GM08714 (cell line): ENCODE results near the gene PITPNC1.
"Not testable (repeated sequence)": the region's sequence is repeated elsewhere in the genome, so short reads cannot be mapped to it uniquely, and the experiment has no call there.

Experiments
- H3K4me3 ChIP-seq: fragments of 200-500 bp; sonication (Bioruptor generic); 2 replicates; pipeline ENCODE4 v1.5.1; 2014; ENCODE audit warnings: mild to moderate bottlenecking, low read length, inconsistent platforms
- ZNF274 ChIP-seq: IDR thresholded peaks from 2 replicates; pipeline ENCODE4 v1.6.1; 2012; ENCODE audit warnings: mild to moderate bottlenecking, low read depth, low read length

PITPNC1 gene

GRCh38 chr17:67379251-67379630 is 2.2 kb downstream of the PITPNC1 start:
- peak overlapping the region; percentile 73 for H3K4me3 ChIP-seq
- no peak for TF ChIP-seq ZNF274

- no peak overlapping the region for H3K4me3 ChIP-seq
- no peak for TF ChIP-seq ZNF274
These were observed 4.8 kb downstream of the PITPNC1 start for GRCh38 chr17:67381929-67382257.

GRCh38 chr17:67385122-67385988 is 8.3 kb downstream of the PITPNC1 start:
- no peak for TF ChIP-seq ZNF274
- no peak overlapping the region for H3K4me3 ChIP-seq

- no peak for TF ChIP-seq ZNF274
- no peak overlapping the region for H3K4me3 ChIP-seq
These were observed 10.0 kb downstream of the PITPNC1 start for GRCh38 chr17:67386965-67387551.

GRCh38 chr17:67388536-67388935 is 11.5 kb downstream of the PITPNC1 start:
- H3K4me3 ChIP-seq = not testable (repeated sequence)

GRCh38 chr17:67388986-67389385 is 11.9 kb downstream of the PITPNC1 start:
- no peak for TF ChIP-seq ZNF274
- no peak overlapping the region for H3K4me3 ChIP-seq

- H3K4me3 ChIP-seq = no peak overlapping the region
- TF ChIP-seq ZNF274 = no peak
These were observed 13.0 kb downstream of the PITPNC1 start for GRCh38 chr17:67390006-67390645.

GRCh38 chr17:67390646-67391361 is 13.7 kb downstream of the PITPNC1 start:
- H3K4me3 ChIP-seq = no peak overlapping the region
- TF ChIP-seq ZNF274 = no peak

- H3K4me3 ChIP-seq = no peak overlapping the region
- no peak for TF ChIP-seq ZNF274
These were observed 15.0 kb downstream of the PITPNC1 start for GRCh38 chr17:67392111-67392510.

- TF ChIP-seq ZNF274 = no peak
- no peak overlapping the region for H3K4me3 ChIP-seq
These were observed 16.8 kb downstream of the PITPNC1 start for GRCh38 chr17:67393809-67394397.

GRCh38 chr17:67399676-67400075 is 22.6 kb downstream of the PITPNC1 start:
- no peak overlapping the region for H3K4me3 ChIP-seq
- no peak for TF ChIP-seq ZNF274

- H3K4me3 ChIP-seq = no peak overlapping the region
- no peak for TF ChIP-seq ZNF274
These were observed 23.1 kb downstream of the PITPNC1 start for GRCh38 chr17:67400193-67400592.

- no peak for TF ChIP-seq ZNF274
- H3K4me3 ChIP-seq = no peak overlapping the region
These were observed 24.0 kb downstream of the PITPNC1 start for GRCh38 chr17:67401106-67401505.
